Fibroblast of pulmonary artery (primary cell): ENCODE data around the gene HDAC5.

Experiments
- DNase-seq: peaks from one replicate; pipeline ENCODE4 v3.0.0-alpha.2; 2010; ENCODE audit warnings: low read depth
- H3K4me3 ChIP-seq: replicated peaks from 2 replicates; pipeline ENCODE4 v1.5.1; 2011; ENCODE audit warnings: low read depth, mild to moderate bottlenecking, control low read depth, low read length, moderate library complexity
- TF ChIP-seq, protein P1 (sequence below): IDR thresholded peaks from 2 replicates; pipeline ENCODE4 v1.5.1; 2011; ENCODE audit warnings: mild to moderate bottlenecking, control low read depth, low read length, inconsistent platforms; ENCODE audit errors: missing control alignments

Gene HDAC5

DNA sequence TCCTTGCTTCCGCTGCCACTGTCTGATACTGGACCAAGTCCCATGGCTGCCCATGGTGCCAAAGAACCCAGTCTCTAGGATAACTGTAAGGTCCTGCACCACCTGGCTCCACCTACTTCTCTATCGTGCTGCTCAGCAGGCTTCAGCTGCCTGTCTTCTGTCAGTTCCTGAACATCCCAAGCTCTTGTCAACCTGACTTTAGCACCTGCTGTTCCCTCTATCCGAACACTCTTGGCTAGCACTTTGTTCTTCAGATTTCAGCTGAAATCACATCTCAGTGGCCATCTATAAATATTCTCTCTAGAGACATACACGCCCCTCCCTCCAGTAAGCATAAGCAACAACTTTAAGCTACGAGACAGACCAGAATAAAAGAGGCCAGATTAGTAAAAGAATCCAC, 93.7 kb downstream of the HDAC5 start:
- DNase-seq = no peak
- TF ChIP-seq, protein P1, sequence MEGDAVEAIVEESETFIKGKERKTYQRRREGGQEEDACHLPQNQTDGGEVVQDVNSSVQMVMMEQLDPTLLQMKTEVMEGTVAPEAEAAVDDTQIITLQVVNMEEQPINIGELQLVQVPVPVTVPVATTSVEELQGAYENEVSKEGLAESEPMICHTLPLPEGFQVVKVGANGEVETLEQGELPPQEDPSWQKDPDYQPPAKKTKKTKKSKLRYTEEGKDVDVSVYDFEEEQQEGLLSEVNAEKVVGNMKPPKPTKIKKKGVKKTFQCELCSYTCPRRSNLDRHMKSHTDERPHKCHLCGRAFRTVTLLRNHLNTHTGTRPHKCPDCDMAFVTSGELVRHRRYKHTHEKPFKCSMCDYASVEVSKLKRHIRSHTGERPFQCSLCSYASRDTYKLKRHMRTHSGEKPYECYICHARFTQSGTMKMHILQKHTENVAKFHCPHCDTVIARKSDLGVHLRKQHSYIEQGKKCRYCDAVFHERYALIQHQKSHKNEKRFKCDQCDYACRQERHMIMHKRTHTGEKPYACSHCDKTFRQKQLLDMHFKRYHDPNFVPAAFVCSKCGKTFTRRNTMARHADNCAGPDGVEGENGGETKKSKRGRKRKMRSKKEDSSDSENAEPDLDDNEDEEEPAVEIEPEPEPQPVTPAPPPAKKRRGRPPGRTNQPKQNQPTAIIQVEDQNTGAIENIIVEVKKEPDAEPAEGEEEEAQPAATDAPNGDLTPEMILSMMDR = no peak
- H3K4me3 ChIP-seq = no peak overlapping the region
